ENCODE data around the gene STX8.

The STX8 gene

GRCh38 chr17:9538626-9539025 lies 37.0 kb downstream of the STX8 start:
- TF ChIP-seq TAF1 (IDR thresholded peaks at IDR 0.05; ENCODE audit: borderline replicate concordance, insufficient read depth, low read length), result no peak
- TF ChIP-seq SIN3A (IDR thresholded peaks at IDR 0.05; ENCODE audit: borderline replicate concordance, insufficient read depth, low read length), result no peak
- TF ChIP-seq POLR2AphosphoS5 (IDR thresholded peaks at IDR 0.05; ENCODE audit: low read depth, low read length), result no peak
- TF ChIP-seq, protein P1, sequence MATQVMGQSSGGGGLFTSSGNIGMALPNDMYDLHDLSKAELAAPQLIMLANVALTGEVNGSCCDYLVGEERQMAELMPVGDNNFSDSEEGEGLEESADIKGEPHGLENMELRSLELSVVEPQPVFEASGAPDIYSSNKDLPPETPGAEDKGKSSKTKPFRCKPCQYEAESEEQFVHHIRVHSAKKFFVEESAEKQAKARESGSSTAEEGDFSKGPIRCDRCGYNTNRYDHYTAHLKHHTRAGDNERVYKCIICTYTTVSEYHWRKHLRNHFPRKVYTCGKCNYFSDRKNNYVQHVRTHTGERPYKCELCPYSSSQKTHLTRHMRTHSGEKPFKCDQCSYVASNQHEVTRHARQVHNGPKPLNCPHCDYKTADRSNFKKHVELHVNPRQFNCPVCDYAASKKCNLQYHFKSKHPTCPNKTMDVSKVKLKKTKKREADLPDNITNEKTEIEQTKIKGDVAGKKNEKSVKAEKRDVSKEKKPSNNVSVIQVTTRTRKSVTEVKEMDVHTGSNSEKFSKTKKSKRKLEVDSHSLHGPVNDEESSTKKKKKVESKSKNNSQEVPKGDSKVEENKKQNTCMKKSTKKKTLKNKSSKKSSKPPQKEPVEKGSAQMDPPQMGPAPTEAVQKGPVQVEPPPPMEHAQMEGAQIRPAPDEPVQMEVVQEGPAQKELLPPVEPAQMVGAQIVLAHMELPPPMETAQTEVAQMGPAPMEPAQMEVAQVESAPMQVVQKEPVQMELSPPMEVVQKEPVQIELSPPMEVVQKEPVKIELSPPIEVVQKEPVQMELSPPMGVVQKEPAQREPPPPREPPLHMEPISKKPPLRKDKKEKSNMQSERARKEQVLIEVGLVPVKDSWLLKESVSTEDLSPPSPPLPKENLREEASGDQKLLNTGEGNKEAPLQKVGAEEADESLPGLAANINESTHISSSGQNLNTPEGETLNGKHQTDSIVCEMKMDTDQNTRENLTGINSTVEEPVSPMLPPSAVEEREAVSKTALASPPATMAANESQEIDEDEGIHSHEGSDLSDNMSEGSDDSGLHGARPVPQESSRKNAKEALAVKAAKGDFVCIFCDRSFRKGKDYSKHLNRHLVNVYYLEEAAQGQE (IDR thresholded peaks at IDR 0.05; ENCODE audit: insufficient read depth in 1 of 2, low read depth in 2 of 2, low read length in 2 of 2), result no peak
- TF ChIP-seq FOXP2 (optimal IDR thresholded peaks at IDR 0.05; ENCODE audit: borderline replicate concordance, extremely low read depth, extremely low read length, insufficient read depth), result no peak

- TF ChIP-seq, protein P1 (IDR thresholded peaks at IDR 0.05; ENCODE audit: insufficient read depth in 1 of 2, low read depth in 2 of 2, low read length in 2 of 2), result no peak
- TF ChIP-seq SIN3A (IDR thresholded peaks at IDR 0.05; ENCODE audit: borderline replicate concordance, insufficient read depth, low read length), result no peak
- no peak for TF ChIP-seq TAF1 (IDR thresholded peaks at IDR 0.05; ENCODE audit: borderline replicate concordance, insufficient read depth, low read length)
- no peak for TF ChIP-seq POLR2AphosphoS5 (IDR thresholded peaks at IDR 0.05; ENCODE audit: low read depth, low read length)
- TF ChIP-seq FOXP2 (optimal IDR thresholded peaks at IDR 0.05; ENCODE audit: borderline replicate concordance, extremely low read depth, extremely low read length, insufficient read depth), result no peak
Measured at GRCh38 chr17:9537177-9537776, 38.3 kb downstream of the STX8 start.

DNA sequence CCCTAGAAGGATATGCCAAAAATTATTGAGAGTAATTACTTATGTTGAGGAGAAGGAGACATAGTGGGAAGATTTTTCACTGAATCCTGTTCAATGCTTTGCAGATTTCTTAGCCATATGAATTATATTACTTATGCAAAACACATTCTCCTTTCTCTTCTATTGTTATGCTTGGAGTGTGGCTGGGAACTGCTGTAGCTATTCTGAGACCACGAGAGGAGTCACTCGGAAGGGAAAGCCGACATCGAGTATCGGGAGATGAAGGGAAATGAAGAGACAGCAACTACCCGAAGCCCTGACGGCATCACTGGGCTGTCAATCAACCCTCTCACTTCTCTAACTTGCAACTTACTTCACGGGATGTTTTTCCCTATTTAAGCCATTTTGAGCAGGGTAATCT lies 39.6 kb downstream of the STX8 start:
- TF ChIP-seq TAF1 (IDR thresholded peaks at IDR 0.05; ENCODE audit: borderline replicate concordance, insufficient read depth, low read length), result no peak

DNA sequence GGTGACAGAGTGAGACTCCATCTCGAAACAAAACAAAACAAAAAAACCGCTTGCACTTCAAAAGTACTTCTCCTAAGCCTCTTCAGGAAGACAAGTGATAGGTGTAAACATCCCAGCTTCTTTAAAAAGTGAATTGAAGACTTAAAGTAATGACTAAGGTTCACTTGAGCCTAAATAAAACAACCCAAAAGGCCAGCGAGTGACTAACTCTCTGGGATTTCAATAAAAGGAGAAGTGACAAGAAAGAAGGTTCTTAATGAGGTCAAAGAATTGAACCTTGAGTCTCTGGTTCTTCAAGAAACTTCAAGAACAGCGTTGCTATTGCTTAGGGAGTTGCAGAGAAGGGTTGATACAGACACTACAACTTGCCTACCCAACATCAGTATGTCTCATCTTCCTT lies 42.2 kb downstream of the STX8 start:
- TF ChIP-seq TAF1 (IDR thresholded peaks at IDR 0.05; ENCODE audit: borderline replicate concordance, insufficient read depth, low read length) (no peak), SIN3A (IDR thresholded peaks at IDR 0.05; ENCODE audit: borderline replicate concordance, insufficient read depth, low read length) (no peak), POLR2AphosphoS5 (IDR thresholded peaks at IDR 0.05; ENCODE audit: low read depth, low read length) (no peak), FOXP2 (optimal IDR thresholded peaks at IDR 0.05; ENCODE audit: borderline replicate concordance, extremely low read depth, extremely low read length, insufficient read depth) (no peak)
- TF ChIP-seq, protein P1 (IDR thresholded peaks at IDR 0.05; ENCODE audit: insufficient read depth in 1 of 2, low read depth in 2 of 2, low read length in 2 of 2), result no peak

DNA sequence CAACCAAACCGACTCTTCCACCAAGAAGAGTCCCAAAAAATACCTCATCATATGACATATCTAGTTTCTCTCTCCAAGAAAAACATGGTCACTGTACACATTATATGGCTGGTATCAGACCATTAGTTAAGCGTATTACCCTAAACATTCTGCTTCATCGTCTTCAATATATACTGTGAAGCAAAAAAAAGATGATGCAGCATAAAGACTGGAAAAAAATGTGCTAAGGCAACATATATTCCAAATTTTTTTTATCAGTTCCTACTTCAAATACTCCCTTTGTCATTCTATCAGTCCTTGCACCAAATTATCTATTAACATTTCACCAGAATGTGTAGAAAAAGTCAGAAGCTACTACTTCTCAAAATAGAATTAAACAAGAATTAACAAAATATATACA lies 42.9 kb downstream of the STX8 start:
- TF ChIP-seq FOXP2 (optimal IDR thresholded peaks at IDR 0.05; ENCODE audit: borderline replicate concordance, extremely low read depth, extremely low read length, insufficient read depth), result no peak
- TF ChIP-seq, protein P1 (IDR thresholded peaks at IDR 0.05; ENCODE audit: insufficient read depth in 1 of 2, low read depth in 2 of 2, low read length in 2 of 2), result no peak
- TF ChIP-seq SIN3A (IDR thresholded peaks at IDR 0.05; ENCODE audit: borderline replicate concordance, insufficient read depth, low read length), result no peak
